Fibroblast of skin of left quadriceps (primary cell): ENCODE measurements around the gene SMOC2.
"Not testable (repeated sequence)": the region's sequence is repeated elsewhere in the genome, so short reads cannot be mapped to it uniquely, and the experiment has no call there.

Experiments
- DNase-seq, 2 experiments: peaks; one replicate each; pipeline ENCODE4 v3.0.0-alpha.2; 2013; ENCODE audit warnings: low read depth in 2 of 2

Gene SMOC2

DNA sequence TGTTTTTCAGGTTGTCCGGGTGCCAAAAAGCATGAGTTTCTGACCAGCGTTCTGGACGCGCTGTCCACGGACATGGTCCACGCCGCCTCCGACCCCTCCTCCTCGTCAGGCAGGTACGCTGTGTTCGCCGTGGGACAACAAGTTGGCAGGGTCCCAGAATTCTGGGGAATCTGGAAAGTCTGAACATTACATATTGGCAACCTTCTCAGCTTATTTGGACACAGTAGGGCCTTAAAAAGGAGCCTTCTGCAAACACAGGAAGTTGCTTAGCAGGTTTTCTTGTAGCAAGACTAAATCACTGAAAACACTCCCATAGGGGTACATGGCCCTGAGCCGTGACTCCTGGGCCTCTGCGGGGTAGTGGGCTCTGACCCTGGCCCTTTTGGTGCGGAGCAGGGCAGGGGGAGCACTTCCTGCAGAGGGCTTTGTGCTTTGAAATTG lies 209.7 kb downstream of the SMOC2 start:
- no peak for DNase-seq

DNA sequence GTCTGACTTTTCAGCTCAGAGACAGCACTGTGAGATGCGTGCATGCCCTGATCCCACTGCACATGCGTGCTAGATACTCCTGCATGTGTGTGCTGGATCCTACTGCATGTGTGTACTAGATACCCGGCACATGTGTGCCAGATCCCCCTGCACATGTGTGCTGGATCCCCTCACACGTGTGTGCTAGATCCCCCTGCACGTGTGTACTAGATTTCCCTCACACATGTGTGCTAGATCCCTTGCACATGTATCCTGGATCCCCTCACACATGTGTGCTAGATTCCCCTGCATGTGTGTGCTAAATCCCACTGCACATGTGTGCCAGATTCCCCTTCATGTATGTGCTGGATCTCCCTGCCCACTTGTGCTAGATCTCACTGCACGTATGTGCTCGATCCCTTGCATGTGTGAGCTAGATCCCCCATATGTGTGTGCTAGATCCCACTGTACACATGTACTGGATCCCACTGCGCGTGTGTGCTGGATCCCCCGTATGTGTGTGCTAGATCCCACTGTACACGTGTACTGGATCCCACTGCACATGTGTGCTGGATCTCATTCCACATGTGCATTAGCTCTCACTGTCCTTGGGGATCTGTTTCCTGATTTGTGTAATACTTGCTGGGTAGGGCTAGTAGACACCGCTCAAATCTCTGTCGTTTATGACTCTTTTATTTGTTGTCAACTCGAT lies 214.6 kb downstream of the SMOC2 start:
- no peak for DNase-seq

DNA sequence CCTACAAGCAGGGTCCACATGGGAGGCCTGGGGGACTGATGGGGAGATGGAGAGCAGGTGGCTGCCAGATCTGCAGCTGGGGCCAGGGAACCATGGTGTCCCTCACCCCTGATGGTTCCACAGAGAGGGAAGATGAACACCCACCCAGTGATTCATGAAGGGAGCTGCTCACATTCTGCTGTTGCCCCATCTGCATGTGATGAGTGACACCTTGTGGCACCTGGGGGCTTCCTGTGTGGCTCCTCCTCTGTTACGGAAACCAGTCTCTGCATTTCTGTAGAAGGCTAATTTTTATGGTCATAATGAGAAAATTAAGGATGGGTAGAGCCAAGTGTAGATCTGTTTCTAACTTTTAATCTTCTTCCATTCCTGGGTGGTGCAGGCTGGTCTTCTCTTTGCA lies 217.1 kb downstream of the SMOC2 start:
- no peak for DNase-seq

DNA sequence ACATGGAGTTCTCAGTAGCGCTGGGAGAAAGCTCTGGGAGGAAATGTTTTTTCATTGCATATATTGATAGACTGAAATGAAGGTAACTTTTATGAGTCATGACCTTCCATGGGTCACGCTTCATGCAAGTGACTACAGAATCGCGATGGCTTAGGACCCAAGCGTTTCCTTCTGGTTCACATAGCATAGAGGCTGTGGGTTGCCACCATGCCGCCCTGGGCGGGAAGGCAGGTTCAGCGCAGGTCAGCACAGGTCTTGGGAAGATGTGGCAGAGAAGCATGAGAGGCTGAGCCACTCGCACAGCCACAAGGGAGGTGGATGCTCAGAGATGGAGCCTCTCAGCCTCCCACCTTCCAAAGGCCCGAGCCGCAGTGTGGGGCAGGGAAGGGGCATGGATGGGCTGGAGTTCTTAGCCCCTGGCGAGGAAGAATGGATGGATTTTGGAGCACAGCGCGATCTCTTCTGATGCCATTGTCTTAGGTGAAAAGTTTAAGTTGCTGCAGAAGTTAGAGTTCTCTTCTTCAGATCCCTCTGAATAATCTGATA lies 219.5 kb downstream of the SMOC2 start:
- no peak for DNase-seq

DNA sequence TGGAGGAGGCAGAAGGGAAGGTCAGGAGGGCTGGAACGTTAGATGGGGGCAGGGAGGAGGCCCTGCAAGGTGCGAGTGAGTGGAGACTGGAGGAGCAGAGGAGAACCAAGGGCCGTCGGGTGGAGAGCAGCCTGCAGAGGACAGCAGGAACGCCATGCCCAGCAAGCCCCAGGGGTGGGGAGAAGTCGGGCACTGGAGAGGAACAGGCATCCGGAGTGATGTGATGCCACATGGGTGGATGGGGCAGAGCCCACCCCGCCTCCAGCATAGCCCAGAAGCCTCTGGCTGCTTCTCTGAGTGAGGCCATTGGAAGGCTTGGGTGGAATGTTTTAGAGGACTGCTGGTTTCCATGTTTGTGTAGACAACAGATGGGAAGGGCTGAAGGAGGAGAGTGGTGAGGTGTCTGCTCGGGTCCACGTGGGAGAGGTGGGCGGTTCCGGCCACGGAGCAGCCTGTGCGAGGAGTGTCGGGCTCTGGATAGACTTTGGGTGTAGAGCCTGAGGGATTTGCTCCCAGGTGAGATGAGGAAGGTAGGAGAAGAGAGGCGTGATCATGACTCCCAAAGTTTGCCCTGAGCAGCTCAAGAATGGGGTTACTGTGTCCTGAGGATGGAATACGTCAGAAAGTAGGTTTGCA lies 221.4 kb downstream of the SMOC2 start:
- DNase-seq: no peak

DNA sequence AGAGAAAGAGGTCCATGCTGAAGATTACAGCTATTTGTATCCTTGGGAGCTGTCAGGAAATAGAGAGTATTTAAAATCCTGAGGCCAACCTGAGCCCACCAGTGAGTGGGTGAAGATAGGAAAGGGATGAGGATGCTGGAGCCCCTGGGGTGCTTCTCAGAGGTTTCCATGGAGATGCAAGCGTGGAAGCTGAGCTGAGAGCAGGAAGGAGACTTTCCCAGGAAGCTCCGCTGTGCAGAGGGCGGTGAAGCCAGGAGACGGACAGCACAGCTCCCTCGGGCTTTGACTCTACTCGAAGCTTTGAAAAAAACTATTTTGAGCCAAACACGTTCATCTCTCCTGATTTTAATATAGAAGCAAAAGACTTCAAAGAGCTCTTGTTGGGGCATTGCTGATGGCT lies 222.1 kb downstream of the SMOC2 start:
- no peak for DNase-seq

DNA sequence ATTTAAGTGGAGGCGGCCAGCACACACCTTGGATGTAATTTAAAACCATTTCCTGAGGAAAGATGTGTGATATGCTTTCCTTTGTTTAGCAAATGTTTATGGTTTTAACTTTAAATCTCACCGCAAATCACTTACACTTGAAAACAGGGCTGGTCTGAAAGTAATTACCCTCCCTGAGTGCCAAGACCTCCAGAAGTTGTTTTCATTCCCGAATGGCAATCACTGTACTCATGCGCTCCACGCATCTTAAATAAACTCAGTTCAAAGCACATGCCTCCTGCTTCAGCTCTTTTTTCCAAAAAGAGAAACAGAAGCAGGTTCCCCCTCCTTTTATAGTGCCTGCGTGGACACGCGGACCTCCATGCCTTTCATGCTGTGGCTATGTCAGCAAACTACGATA lies 224.0 kb downstream of the SMOC2 start:
- no peak for DNase-seq

DNA sequence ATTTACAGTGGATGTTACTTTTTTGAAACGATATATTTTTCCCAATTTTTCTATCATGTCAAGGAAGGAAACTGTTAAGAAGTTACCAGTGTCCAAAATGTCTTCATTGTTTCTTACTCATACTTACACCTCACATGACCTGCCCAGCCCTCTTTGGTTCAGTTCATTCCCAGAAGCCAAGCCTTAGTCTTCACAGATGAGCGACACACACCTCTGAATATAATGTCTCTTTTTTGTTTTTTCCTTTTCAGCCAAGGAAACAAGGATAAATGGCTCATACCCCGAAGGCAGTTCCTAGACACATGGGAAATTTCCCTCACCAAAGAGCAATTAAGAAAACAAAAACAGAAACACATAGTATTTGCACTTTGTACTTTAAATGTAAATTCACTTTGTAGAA lies 225.2 kb downstream of the SMOC2 start:
- DNase-seq: no peak

DNA sequence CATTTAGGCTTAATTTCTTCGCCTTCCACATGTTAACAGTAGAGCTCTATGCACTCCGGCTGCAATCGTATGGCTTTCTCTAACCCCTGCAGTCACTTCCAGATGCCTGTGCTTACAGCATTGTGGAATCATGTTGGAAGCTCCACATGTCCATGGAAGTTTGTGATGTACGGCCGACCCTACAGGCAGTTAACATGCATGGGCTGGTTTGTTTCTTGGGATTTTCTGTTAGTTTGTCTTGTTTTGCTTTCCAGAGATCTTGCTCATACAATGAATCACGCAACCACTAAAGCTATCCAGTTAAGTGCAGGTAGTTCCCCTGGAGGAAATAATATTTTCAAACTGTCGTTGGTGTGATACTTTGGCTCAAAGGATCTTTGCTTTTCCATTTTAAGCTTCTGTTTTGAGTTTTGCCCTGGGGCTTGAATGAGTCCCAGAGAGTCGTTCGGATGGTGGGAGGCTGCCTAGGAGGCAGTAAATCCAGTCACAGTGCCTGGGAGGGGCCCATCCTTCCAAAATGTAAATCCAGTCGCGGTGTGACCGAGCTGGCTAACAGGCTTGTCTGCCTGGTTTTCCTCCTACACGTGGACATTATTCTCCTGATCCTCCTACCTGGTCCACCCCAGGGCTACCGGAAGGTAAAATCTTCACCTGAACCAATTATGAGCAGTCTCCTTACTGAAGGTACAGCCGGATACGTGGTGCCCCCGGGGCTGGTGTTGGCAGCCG lies 225.9 kb downstream of the SMOC2 start:
- no peak for DNase-seq

DNA sequence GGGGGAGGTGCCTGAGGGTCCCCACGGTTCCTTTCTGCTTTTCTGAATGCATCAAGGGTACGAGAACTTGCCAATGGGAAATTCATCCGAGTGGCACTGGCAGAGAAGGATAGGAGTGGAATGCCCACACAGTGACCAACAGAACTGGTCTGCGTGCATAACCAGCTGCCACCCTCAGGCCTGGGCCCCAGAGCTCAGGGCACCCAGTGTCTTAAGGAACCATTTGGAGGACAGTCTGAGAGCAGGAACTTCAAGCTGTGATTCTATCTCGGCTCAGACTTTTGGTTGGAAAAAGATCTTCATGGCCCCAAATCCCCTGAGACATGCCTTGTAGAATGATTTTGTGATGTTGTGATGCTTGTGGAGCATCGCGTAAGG lies 226.4 kb downstream of the SMOC2 start:
- no peak for DNase-seq

DNA sequence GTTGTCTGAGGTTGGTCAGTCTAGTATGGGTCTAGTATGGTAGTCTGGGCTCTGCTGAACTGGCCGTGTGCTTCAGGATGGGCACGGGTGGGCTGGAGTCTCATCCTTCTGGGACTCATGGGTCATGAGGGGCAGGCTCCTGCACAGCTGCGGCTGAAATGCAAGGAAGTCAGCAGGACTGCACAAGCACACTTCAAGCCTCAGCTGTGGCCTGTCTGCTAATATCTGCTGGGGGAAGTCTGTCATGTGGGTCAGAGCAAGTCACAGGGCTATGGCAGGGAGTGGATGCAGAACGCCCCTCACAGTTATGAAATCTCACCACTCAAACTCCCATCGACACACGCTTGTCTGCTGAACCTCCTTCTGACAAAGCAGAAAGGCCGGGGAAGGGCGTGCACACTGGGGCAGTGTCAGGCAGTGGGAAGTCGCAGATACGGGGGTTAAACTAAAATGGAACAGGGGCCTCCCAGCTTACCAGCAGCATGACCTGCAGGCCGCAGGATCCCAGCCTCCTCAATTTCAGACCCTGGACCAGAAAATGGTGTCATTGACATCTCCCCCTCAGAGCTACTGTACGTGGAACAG lies 229.5 kb downstream of the SMOC2 start:
- DNase-seq: no peak

DNA sequence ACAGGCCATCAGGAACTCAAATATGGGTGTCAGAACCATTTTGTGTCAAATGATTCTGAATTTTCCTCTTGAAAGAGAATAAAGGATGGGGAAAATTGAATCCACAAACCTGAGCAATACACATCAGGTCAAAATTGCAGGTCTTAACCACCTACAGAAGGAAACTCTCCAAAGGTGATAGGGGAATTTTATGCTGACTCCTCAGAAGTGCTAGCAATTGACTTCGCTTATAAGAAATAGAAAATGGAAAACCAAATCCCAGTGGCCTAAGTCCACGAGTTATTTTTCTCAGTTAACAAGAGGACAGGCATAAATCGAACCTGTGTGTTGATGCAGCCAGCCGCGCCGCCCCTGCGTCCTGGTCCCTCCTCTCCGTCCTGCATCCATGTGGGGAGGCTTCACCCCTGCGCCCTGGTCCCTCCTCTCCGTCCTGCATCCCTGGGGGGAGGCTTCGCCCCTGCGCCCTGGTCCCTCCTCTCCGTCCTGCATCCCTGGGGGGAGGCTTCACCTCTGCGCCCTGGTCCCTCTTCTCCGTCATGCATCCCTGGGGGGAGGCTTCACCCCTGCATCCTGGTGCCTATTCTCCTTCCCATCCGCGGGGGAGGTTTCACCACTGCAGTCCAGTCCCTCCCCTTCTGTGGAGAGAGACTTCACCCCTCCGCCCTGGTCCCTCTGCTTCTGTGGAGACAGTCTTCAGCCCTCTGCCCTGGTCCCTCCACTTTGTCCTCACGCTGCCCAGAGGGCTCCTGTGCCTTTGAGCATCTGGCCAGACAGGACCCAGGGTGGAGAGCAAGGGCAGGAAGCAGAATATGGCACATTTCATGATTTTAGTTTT lies 230.3 kb downstream of the SMOC2 start:
- no peak for DNase-seq

DNA sequence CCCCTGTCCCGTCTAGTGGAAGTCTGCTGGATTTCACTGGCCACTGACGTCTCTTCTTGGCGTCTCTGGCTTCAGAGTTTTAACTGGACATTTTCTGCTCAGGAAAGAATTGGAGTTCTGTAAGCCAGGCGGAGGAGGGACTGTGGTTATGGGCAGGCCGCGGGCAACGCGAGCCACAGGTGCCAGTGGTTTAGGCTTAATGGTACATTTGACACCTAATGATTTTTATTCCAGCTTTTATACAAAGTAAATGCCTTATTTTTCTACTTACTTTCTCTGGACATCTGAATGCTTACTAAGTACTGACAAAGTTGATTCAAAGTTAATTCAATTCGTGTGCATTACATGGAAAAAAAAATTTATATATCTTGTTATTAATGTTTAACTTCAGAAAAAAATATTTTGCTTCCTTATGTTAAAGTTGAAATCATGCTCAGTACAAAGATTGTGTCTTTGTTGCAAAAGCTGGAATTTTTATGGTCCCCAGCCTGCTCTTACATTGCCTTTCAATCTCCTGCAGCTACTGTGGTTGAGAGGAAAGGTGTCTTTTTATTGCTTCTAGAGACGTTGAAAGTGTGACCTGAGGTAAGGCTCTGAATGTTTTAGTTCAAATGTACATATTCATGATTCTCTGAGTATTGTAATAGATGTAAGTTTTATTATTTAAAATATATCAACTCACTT lies 231.0 kb downstream of the SMOC2 start:
- DNase-seq: no peak

DNA sequence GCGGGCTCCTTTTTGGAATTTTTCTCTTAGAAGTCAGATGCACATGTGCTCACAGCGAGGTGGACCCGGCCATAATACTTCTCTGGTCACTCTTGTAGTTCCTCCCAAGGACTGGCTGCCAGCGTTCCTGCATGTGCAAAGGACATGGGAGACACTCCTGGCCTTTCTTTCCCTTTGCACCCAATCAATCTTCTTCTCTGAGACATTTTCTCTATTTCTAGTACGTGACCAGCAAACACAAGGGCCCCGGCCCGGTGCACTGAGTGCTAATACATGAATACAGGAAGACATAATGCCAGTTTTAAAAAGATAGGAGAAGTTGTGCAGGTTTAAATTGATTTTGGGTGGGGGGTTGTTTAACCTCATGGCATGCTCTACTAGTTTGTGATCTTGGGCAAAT lies 233.6 kb downstream of the SMOC2 start:
- no peak for DNase-seq

DNA sequence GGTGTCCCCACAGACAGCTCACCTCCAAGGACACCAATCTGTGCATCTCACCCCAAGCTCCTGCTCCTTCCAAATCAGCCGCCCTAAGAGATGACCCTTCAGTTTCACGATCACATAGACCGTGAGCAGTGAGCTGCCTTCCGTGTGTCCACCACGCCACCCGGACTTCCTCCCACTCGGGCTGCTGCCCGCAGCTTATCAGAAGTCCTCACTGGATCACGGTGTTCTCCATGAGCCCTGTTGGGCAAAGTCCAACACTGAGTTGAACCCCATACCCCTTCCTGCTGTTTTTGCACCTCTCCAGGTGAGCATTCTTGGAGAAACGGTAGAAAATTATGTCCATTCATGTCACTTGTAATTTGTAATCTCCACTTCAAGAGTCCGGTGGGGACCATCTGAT lies 234.4 kb downstream of the SMOC2 start:
- no peak for DNase-seq

DNA sequence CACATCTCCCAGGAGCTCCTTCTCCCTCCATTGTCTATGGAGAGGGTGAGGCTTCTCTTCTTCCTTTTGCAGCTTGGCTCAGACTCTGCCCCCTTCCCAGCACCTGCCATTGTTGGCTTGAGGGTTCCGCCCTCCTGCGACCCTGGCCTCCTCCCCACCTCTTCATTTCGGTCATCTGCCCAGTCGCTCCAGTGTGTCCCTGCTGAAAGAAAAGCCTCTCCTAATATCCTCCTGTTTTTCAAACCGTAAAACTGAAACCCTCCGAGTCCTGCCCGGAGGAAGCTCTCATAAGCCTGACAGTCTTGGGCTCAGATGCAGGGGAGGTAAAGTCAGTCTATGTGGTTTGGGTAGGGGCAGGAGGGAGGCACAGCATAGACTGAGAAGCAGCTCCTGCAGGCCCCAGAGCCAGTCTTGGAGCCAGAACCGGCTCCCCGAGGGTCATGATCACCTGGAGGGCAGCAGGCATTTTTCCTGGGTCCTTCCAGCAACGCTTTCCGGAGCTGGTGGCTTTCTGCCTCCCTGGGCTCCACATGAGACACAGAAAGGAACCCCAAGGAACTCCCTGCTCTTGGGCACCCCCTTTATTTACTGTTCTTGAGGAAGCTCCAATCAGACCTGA lies 235.1 kb downstream of the SMOC2 start:
- no peak for DNase-seq

DNA sequence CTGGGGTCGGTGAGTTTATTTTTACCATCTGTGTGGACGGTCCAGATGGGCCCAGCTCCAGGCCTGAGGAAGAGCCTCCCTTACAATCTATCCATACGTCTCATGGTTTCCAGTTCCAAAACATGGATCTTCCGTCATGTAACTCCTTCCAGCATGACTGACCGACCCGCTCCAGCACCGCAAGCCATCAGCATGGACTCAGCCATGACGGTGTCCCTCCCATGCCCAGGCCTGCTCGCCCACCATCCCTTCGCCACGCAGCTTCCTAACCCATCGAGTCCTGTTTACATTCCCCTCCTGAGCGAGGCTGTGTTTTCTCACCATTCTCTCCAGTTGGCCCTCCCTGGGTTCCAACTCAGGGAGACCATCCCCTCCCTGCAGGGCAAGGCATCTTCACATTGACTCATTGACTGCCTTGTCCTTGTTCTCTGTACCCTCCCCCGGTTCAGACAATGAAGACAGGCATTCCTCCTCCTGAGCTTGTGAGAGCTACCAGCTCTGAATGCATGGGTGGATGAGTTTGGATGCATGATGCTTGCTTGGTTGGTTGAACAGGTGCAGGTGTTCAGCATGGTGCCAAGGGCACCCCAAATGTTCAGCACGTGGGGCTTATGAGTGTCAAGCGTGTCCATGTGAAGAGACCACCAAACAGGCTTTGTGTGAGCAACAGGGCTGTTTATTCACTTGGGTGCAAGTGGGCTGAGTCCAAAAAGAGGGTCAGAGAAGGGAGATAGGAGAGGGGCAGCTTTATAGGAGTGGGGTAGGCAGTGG lies 235.8 kb downstream of the SMOC2 start:
- DNase-seq: no peak

DNA sequence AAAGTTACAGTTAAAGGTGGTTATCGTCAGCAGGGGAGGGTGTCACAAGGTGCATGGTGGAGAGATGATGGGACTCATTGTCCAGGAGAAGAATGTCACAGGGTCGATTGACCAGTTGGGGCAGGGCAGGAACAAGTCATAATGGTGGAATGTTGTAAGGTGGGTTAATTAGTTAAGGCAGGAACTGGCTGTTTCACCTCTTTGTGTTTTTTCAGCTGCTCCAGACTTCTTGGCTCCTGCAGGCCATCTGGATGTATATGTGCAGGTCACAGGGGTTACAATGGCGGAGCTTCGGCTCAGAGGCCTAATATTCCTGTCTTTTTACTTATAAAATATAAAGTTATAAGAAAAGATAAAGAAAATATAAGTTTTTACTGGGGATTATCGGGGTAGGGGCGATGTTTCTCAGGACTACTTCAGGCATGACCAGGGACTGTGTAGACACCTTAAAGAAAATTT lies 236.4 kb downstream of the SMOC2 start:
- not testable (repeated sequence) for DNase-seq

DNA sequence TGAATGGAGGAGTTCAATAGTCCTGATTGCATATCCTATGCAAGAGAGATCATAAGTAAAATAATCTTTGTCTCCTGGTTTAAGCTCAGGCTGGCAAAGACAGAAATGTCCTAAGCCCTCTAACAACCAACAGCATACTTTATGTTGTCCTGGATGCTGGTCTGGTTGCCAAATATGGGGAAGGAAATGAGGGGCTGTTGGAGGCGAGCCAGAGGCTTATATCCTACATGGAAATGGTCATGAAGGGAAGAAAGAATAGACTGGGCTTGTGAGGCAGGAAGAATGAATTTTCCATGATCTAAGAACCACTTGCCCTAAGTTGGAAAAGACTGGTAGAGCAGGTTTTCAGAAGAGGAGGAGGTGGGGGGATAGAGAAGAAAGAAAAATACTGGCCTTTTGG lies 237.1 kb downstream of the SMOC2 start:
- DNase-seq: no peak

DNA sequence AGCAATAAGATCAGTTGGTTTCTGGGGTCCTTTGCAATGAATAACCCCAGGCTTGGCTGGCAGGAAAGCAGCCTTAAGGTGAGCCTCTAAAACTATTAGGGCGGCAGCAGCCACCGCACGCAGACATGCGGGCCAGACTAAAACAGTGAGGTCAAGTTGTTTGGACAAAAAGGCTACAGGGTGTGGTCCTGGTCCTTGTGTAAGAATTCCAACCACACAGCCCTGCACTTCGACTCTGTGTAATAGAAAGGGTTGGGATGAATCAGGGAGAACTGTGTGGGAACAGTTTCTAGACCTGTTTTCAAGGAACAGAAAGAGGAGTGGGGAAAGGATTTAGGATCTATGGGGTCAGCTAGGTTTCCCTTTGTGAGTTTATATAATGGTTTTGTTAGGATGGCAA lies 237.6 kb downstream of the SMOC2 start:
- no peak for DNase-seq
